CD4-positive, alpha-beta memory T cell (primary cell): ENCODE results near the gene CD47. TPM values are rescaled to one million over a fixed set of nuclear protein-coding genes. Genes with fewer than 3 reads are reported as not detected.

Experiments used
- CTCF ChIA-PET: fragments of 350-600 bp; sonication (Branson Sonifier 250); formaldehyde crosslinking; loops from one replicate; lab custom pipeline; 2021; ENCODE audit warnings: inconsistent platforms; ENCODE audit not compliant: partially characterized antibody; lab: Charles Lee
- POLR2A ChIA-PET: fragments of 350-600 bp; sonication (Branson Sonifier 250); formaldehyde crosslinking; loops from one replicate; lab custom pipeline; 2021; ENCODE audit not compliant: partially characterized antibody; lab: Charles Lee
- DNase-seq, 5 donors: peaks; one replicate each; pipeline versions ENCODE4 v3.0.0 to v3.0.0-alpha.2; 2020 to 2022; ENCODE audit warnings: mixed read lengths in 1 of 5
- H3K27ac ChIP-seq: one replicate; pipeline ENCODE4 v1.7.0; 2013; ENCODE audit warnings: low read depth, low read length
- H3K27me3 ChIP-seq: 2 replicates; pipeline ENCODE4 v1.7.0; 2013; ENCODE audit warnings: mild to moderate bottlenecking, low read length, moderate library complexity; ENCODE audit not compliant: insufficient read depth
- H3K36me3 ChIP-seq: 2 replicates; pipeline ENCODE4 v1.7.0; 2013; ENCODE audit warnings: mild to moderate bottlenecking, low read length, moderate library complexity; ENCODE audit not compliant: insufficient read depth
- H3K4me1 ChIP-seq: 2 replicates; pipeline ENCODE4 v1.7.0; 2013; ENCODE audit warnings: mild to moderate bottlenecking, low read length, moderate library complexity; ENCODE audit not compliant: insufficient read depth
- H3K4me3 ChIP-seq, 2 donors: one replicate each; pipeline ENCODE4 v1.7.0; 2013; ENCODE audit warnings: low read length in 2 of 2, mild to moderate bottlenecking in 1 of 2
- H3K9me3 ChIP-seq, 2 donors: one replicate each; pipeline ENCODE4 v1.7.0; 2013; ENCODE audit warnings: low read length in 2 of 2, control low read depth in 1 of 2; ENCODE audit not compliant: control insufficient read depth in 1 of 2
- H3K27ac Mint-ChIP-seq, 7 donors: one replicate each; pipeline ENCODE4 v1.8.0; 2020 to 2021; ENCODE audit warnings: mixed read lengths in 7 of 7, mild to moderate bottlenecking in 6 of 7, inconsistent platforms in 3 of 7, moderate library complexity in 3 of 7
- H3K27me3 Mint-ChIP-seq, 2 donors: one replicate each; pipeline ENCODE4 v1.8.0; 2020 to 2021; ENCODE audit warnings: mixed read lengths in 2 of 2
- H3K36me3 Mint-ChIP-seq, 2 donors: one replicate each; pipeline ENCODE4 v1.8.0; 2020 to 2021; ENCODE audit warnings: mixed read lengths in 2 of 2, inconsistent platforms in 1 of 2, mild to moderate bottlenecking in 1 of 2
- H3K4me1 Mint-ChIP-seq, 4 donors: one replicate each; pipeline ENCODE4 v1.8.0; 2020 to 2021; ENCODE audit warnings: mixed read lengths in 4 of 4, mild to moderate bottlenecking in 1 of 4
- H3K4me3 Mint-ChIP-seq, 8 donors: one replicate each; pipeline ENCODE4 v1.8.0; 2020 to 2021; ENCODE audit warnings: mixed read lengths in 8 of 8, mild to moderate bottlenecking in 7 of 8, moderate library complexity in 6 of 8, inconsistent platforms in 3 of 8
- H3K9me3 Mint-ChIP-seq, 8 donors: one replicate each; pipeline ENCODE4 v1.8.0; 2020 to 2021; ENCODE audit warnings: mixed read lengths in 8 of 8, mild to moderate bottlenecking in 5 of 8, inconsistent platforms in 3 of 8, moderate library complexity in 1 of 8
- intact Hi-C: fragments of 100-400 bp; cut with micrococcal nuclease; formaldehyde crosslinking; loops from one replicate; pipeline ENCODE4 v1.15.1; 2023
- polyA plus RNA-seq, 2 donors: library from polyadenylated mRNA; unstranded; fragments of 300-500 nt; fragmentation: Illumina TruSeq; gene quantifications; one replicate each; pipeline ENCODE4 v1.2.3, GENCODE V29; 2021
- total RNA-seq, 2 experiments: library from RNA; stranded (reverse); gene quantifications; one replicate each; pipeline ENCODE4 v1.2.3, GENCODE V29; 2021

Gene CD47
- total and polyA plus RNA-seq, 4 experiments from 2014 or later, result 224 to 288 (median 253) TPM

- H3K4me1 Mint-ChIP-seq, result peaks cover 3 to 20% (median 20%) of the 10 kb centered on the region in 4 donors
- H3K27me3 Mint-ChIP-seq, result peaks cover 0 to 1% of the 10 kb centered on the region in 2 donors
- intact Hi-C loops, result no loop called here
- peaks cover 6% of the 10 kb centered on the region for H3K36me3 ChIP-seq
- no peak overlapping the region for H3K4me3 Mint-ChIP-seq
- peak overlapping the region; percentile 21 for H3K27ac ChIP-seq
- peaks cover 69% of the 10 kb centered on the region for H3K4me1 ChIP-seq
- CTCF ChIA-PET, result interaction anchor here (2.1 kb wide), 1 partner anchor 12 kb away, joined by 7 read pairs; no protein-coding TSS in a partner anchor
- no peak for DNase-seq
- no peaks in the 10 kb centered on the region for H3K9me3 ChIP-seq
- H3K27me3 ChIP-seq, result no peaks in the 10 kb centered on the region
- H3K36me3 Mint-ChIP-seq, result peaks cover 0 to 18% of the 10 kb centered on the region in 2 donors
- H3K27ac Mint-ChIP-seq, result no peak overlapping the region
- H3K9me3 Mint-ChIP-seq, result peaks cover 0 to 3% (median 0%) of the 10 kb centered on the region in 8 donors
- POLR2A ChIA-PET, result interaction anchor here (0.9 to 21.0 kb wide), 5 partner anchors 7 to 138 kb away, joined by 4 to 531 read pairs (median 5); no protein-coding TSS in a partner anchor
- no peak overlapping the region for H3K4me3 ChIP-seq
Observed at GRCh38 chr3:108086653-108087052, 4.2 kb downstream of the CD47 start.

DNA sequence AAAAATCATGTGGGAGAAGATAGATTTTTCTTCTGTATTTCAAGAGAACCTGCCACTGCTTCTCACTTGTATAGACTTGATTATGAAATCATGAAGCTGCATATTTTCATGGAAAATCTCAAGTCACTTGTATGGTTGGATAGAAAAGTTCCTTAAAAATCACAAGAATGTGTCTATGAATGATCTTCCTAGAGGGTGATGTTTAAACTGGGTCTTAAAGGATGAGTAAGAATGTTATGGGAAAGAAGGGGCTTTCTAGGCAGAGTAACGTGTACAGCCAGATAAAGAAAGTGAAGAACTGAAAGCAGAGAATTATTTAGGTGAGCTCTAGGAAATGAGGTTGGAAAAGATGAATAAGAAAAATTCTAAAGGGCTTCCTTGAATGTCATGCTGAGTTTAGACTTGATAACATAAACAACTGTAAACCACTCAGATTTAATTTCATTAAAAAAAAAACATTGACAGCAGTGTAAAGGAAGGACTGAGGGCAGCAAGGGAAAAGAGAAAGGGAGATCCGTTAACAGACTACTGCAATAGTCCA lies 5.0 kb downstream of the CD47 start:
- Mint-ChIP-seq H3K4me1 (peaks cover 2 to 25% (median 20%) of the 10 kb centered on the region in 4 donors), H3K36me3 (peaks cover 0 to 18% of the 10 kb centered on the region in 2 donors), H3K27ac (no peak overlapping the region), H3K27me3 (peaks cover 0 to 1% of the 10 kb centered on the region in 2 donors), H3K9me3 (peaks cover 0 to 3% (median 0%) of the 10 kb centered on the region in 8 donors), H3K4me3 (no peak overlapping the region)
- peak overlapping the region in 1 of 2 donors; percentile 20 for H3K4me3 ChIP-seq
- no peaks in the 10 kb centered on the region for H3K27me3 ChIP-seq
- no peak for DNase-seq
- intact Hi-C loops, result no loop called here
- H3K4me1 ChIP-seq, result peaks cover 73% of the 10 kb centered on the region
- no peaks in the 10 kb centered on the region for H3K9me3 ChIP-seq
- H3K36me3 ChIP-seq, result peaks cover 6% of the 10 kb centered on the region
- ChIA-PET POLR2A (interaction anchor here (1.0 to 21.0 kb wide), 5 partner anchors 6 to 138 kb away, joined by 4 to 531 read pairs (median 5); no protein-coding TSS in a partner anchor), CTCF (no interaction called here)
- H3K27ac ChIP-seq, result peak overlapping the region; percentile 21

- no peak overlapping the region for H3K4me3 Mint-ChIP-seq
- CTCF ChIA-PET, result no interaction called here
- peaks cover 78% of the 10 kb centered on the region for H3K4me1 ChIP-seq
Observed at GRCh38 chr3:108085370-108085769, 5.5 kb downstream of the CD47 start.

DNA sequence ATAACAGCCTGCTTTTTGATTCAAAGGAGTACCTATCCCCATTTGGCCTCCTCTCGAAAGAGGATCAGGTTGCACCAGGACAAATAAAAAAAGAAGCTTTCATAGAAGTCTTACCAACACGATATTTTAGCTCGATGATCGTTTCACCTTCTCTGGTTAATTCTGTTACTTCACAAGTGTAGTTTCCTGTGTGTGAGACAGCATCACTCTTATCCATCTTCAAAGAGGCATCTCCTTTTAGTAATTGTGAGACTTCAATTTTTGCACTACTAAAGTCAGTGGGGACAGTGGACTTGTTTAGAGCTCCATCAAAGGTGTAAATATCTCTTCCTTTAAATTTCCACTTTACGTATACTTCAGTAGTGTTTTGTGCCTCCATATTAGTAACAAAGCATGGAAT lies 11.0 kb downstream of the CD47 start:
- H3K4me1 Mint-ChIP-seq, result peaks cover 11 to 61% (median 54%) of the 10 kb centered on the region in 4 donors
- intact Hi-C loops, result loop anchor here (1.0 kb wide), 1 partner anchor 8 kb away; no protein-coding TSS in a partner anchor
- POLR2A ChIA-PET, result interaction anchor here (1.3 to 4.8 kb wide), 6 partner anchors 9 to 144 kb away, joined by 3 to 20 read pairs (median 4); no protein-coding TSS in a partner anchor
- H3K27ac Mint-ChIP-seq, result peak overlapping the region; percentile 24 to 88 (median 77)
- Histone ChIP-seq H3K9me3 (no peaks in the 10 kb centered on the region), H3K4me3 (no peak overlapping the region), H3K36me3 (peaks cover 16% of the 10 kb centered on the region), H3K27ac (no peak overlapping the region), H3K4me1 (peaks cover 100% of the 10 kb centered on the region), H3K27me3 (no peaks in the 10 kb centered on the region)
- peaks cover 30 to 59% of the 10 kb centered on the region in 2 donors for H3K36me3 Mint-ChIP-seq
- peak overlapping the region; percentile 3 to 80 (median 54) for H3K4me3 Mint-ChIP-seq
- CTCF ChIA-PET, result interaction anchor here (1.4 to 1.7 kb wide), 2 partner anchors 11 to 13 kb away, joined by 4 read pairs; no protein-coding TSS in a partner anchor
- peaks cover 0 to 3% (median 0%) of the 10 kb centered on the region in 8 donors for H3K9me3 Mint-ChIP-seq
- no peak for DNase-seq
- no peaks in the 10 kb centered on the region for H3K27me3 Mint-ChIP-seq

More at GRCh38 chr3:108085370-108085769, 5.5 kb downstream of the CD47 start:
- Mint-ChIP-seq H3K27me3 (peaks cover 0 to under 1% of the 10 kb centered on the region in 2 donors), H3K9me3 (peaks cover 0 to 3% (median 0%) of the 10 kb centered on the region in 8 donors), H3K36me3 (peaks cover 0 to 22% of the 10 kb centered on the region in 2 donors), H3K27ac (no peak overlapping the region), H3K4me1 (peaks cover 6 to 29% (median 20%) of the 10 kb centered on the region in 4 donors)
- Histone ChIP-seq H3K9me3 (no peaks in the 10 kb centered on the region), H3K27me3 (no peaks in the 10 kb centered on the region), H3K4me3 (peak overlapping the region in 1 of 2 donors; percentile 20), H3K36me3 (peaks cover 6% of the 10 kb centered on the region), H3K27ac (no peak overlapping the region)
- POLR2A ChIA-PET, result interaction anchor here (0.7 to 21.0 kb wide), 7 partner anchors 11 to 139 kb away, joined by 3 to 531 read pairs (median 4); no protein-coding TSS in a partner anchor
- intact Hi-C loops, result no loop called here
- DNase-seq, result no peak

- Histone ChIP-seq H3K36me3 (peaks cover 14% of the 10 kb centered on the region), H3K4me1 (peaks cover 94% of the 10 kb centered on the region), H3K9me3 (no peaks in the 10 kb centered on the region), H3K4me3 (no peak overlapping the region), H3K27me3 (no peaks in the 10 kb centered on the region), H3K27ac (no peak overlapping the region)
- H3K9me3 Mint-ChIP-seq, result peaks cover 0 to 3% (median 0%) of the 10 kb centered on the region in 8 donors
- DNase-seq, result no peak
- peaks cover 31 to 64% of the 10 kb centered on the region in 2 donors for H3K36me3 Mint-ChIP-seq
- H3K4me1 Mint-ChIP-seq, result peaks cover 19 to 66% (median 60%) of the 10 kb centered on the region in 4 donors
- ChIA-PET POLR2A (interaction anchor here (1.5 to 4.8 kb wide), 3 partner anchors 9 to 47 kb away, joined by 5 to 20 read pairs (median 17); no protein-coding TSS in a partner anchor), CTCF (interaction anchor here (1.4 to 1.7 kb wide), 2 partner anchors 10 to 14 kb away, joined by 4 read pairs; no protein-coding TSS in a partner anchor)
- intact Hi-C loops, result no loop called here
- H3K27me3 Mint-ChIP-seq, result no peaks in the 10 kb centered on the region
- peak overlapping the region in 6 of 8 donors; percentile 1 to 77 (median 48) for H3K4me3 Mint-ChIP-seq
- peak overlapping the region in 6 of 7 donors; percentile 20 to 74 (median 62) for H3K27ac Mint-ChIP-seq
Observed at GRCh38 chr3:108079043-108079442, 11.8 kb downstream of the CD47 start.

- ChIA-PET CTCF (interaction anchor here (1.0 to 2.7 kb wide), 4 partner anchors 11 to 246 kb away, joined by 3 to 7 read pairs (median 5); no protein-coding TSS in a partner anchor), POLR2A (interaction anchor here (0.7 to 1.3 kb wide), 3 partner anchors 10 to 147 kb away, joined by 3 to 4 read pairs (median 3); no protein-coding TSS in a partner anchor)
- Histone ChIP-seq H3K27ac (no peak overlapping the region), H3K27me3 (no peaks in the 10 kb centered on the region), H3K4me3 (no peak overlapping the region), H3K36me3 (peaks cover 14% of the 10 kb centered on the region), H3K4me1 (peaks cover 92% of the 10 kb centered on the region), H3K9me3 (no peaks in the 10 kb centered on the region)
- Mint-ChIP-seq H3K9me3 (peaks cover 0 to 3% (median 0%) of the 10 kb centered on the region in 8 donors), H3K4me3 (peak overlapping the region in 2 of 8 donors; percentile 4 to 41), H3K36me3 (peaks cover 40 to 75% of the 10 kb centered on the region in 2 donors), H3K27ac (peak overlapping the region in 2 of 7 donors; percentile 10 to 59), H3K4me1 (peaks cover 43 to 89% (median 72%) of the 10 kb centered on the region in 4 donors), H3K27me3 (no peaks in the 10 kb centered on the region)
- intact Hi-C loops, result loop anchor here (2.0 kb wide), 1 partner anchor 16 kb away; no protein-coding TSS in a partner anchor
- DNase-seq, result no peak
Observed at GRCh38 chr3:108076564-108076963, 14.3 kb downstream of the CD47 start.
